Colon (tissue), 2 donors: ENCODE results near the gene NCOA3.
"Not testable (repeated sequence)": the region's sequence is repeated elsewhere in the genome, so short reads cannot be mapped to it uniquely, and the experiment has no call there.

ENCODE experiments used
- FAIRE-seq: peaks from 2 replicates; lab custom pipeline; 2012; peaks lifted over from hg19 to GRCh38; lab: Jason Lieb, UNC
- donor health status: control.
- donor health status: control.

The NCOA3 gene

DNA sequence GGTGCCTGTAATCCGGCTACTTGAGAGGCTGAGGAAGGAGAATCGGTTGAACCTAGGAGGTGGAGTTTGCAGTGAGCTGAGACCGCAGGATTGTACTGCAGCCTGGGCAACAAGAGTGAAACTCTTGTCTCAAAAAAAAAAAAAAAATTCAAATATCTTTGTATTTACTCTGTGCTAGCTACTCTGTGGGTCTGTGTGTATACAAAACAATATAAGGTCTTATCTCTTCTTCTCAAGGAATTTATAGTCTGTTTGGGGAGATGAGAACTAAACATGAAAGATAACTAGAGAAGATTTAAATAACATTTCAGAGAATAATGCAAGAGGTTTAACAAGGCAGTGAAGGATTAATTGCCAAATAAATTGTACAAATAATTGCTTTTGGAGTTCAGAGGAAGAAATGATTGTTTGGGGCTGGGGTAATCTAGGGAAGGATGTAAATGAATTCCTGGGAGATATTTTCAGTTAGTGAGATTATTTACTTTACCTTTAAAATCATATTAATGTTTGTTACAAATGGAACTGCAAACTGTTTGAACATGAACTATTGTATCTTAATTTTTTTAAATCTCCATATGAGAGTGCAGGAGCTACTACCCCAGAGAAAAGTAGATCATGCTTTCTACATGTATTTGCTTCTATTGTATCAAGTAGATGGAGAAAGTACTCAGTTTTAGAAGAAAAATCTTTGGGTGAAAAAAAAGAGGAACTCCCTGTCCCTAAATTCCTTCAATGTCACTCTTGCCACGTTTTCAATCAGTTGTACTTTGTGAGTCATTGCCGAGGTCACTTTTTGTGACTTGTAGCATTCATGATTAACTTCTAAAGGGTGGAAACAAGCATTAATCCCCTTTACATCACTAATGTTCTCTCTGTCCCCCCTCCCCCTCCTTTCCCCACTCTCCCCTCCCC lies 39.0 kb downstream of the NCOA3 start:
- FAIRE-seq: no peak

DNA sequence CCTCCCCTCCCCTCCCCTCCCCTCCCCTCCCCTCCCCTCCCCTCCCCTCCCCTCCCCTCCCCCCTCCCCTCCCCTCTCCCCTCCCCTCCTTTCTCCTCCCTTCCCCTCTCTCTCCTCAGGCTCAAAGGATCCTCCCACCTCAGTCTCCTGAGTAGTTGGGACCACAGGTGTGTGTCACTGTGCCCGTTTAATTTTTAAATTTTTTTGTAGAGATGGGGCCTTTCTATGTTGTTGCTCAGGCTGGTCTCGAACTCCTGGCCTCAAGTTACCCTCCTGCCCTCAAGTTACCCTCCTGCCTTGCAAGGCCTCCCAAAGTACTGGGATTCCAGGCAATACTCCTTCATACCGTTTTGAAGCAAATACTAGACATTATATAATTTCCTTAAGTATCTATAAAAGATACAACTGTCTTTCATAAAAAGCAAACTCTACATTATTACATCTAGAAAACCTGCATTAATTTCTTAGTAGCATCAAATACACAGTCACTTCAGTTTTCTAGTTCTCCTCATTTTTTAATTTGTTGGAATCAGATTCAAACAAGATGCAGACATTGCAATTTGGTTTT lies 39.8 kb downstream of the NCOA3 start:
- FAIRE-seq: no peak

DNA sequence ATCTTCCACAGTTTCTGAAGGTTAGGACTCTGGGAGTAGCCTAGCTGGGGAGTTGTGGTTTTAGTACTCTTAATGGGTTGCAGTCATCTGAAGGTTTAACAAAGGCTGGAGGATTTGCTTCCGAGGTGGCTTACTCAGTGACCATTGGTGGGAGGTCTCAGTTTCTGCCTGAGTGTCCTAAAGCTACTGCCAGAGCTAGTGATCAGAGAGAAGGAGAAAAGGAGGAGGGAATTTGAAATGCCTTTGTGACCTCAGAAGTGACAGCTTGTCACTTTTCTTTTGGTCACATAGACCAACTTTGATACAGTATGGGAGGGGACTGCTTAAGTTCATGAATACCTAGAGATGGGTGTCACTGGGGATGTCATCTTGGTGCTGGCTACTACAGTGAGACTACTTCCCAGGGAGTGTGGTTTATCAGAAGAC lies 41.3 kb downstream of the NCOA3 start:
- no peak for FAIRE-seq

DNA sequence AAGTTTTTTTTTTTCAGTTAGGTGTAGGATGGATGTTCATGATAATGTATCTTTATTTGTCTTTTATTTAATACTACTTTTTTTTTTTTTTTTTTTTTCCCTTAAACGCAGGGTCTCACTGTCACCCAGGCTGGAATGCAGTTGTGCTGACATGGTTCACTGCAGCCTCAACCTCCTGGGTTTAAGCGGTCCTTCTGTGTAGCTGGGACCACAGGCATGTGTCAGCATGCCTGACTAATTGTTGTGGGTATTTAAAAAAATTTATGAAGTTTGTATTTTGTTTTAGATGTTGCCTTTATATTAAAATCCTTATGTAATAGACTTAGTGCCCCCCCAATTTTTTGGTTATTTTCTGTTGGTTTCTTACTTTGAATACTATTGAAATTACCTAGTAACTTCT lies 42.6 kb downstream of the NCOA3 start:
- no peak for FAIRE-seq

DNA sequence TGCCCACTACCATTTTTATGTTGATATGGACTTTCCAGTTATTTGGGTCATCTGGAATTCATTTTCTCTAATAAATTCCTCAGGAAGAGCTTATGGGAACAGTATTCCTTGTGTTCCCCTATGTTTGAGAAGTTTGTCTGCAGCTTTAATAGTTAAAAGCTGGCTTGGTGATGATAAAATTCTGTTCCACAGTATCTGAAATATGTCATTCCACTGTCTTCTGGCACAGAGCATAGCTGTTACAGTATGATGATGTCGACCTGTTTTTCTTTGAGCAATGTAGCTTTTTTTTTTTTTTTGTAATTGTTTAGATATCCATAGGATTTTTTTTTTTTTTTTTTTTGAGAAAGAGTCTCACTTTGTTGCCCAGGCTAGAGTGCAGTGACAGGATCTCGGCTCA lies 43.2 kb downstream of the NCOA3 start:
- FAIRE-seq: no peak

DNA sequence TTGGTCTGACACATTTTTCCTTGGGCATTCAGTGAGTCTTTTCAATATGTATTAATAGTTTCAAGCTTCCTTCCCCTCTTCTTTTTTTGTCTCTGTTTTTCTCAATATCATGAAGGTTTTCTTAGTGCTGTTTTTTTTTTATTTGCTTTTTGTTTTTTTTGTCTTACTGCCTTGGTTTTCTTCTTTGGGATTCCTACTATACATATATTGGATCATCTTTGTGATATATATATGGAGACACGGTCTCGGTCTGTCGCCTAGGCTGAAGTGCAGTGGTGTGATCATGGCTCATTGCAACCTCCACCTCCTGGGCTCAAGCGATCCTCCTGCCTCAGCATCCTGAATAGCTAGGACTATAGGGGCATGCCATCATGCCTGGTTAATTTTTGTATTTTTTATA lies 43.8 kb downstream of the NCOA3 start:
- FAIRE-seq: no peak

DNA sequence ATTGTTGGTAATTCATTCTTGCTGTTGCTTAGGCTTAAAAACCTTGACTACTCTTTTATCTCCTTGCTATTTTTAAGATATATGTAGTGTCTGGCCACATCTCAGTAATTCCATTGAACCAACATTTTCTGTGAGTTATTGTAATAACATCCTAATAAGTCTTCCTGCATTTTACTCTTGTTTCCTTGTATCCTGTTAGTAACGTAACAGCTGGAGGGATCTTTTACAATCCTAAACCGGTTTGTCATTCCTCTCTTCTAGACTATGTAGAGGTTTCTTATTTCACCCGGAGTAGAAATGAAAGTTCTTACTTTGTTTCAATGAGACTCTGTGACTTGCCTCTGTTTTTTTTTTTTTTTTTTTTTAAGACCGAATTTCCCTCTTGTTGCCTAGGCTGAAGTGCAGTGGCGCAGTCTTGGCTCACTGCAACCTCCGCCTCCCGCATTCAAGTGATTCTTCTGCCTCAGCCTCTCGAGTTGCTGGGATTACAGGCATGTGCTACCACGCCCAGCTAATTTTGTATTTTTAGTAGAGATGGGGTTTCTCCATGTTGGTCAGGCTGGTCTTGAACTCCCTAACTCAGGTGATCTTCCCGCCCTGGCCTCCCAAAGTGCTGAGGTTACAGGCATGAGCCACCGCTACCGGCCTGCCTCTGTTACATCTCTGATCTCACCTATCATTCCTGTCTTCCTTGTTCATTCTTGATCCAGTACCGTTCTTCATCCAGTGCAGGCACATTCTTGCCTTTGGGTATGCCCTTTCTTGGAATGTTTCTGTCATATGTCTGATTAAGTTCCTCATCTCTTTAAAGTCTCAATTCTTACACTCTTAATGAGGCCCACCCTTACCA lies 44.7 kb downstream of the NCOA3 start:
- no peak for FAIRE-seq

DNA sequence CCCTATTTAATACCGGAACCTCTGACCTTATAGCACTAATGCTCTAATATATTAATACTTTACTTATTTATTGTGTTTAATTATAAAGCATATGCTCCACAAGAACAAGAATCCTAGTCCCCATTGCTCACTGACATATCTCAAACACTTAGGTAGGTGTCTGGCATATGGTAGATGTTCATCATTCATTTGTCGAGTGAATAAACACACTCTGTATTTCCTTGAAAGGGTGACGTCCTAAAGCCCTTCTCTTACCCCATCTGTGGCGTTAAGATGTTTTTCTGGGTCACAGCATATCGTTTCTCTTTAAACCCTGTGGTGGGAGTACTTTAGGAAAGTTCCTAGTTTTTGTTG lies 45.3 kb downstream of the NCOA3 start:
- no peak for FAIRE-seq

DNA sequence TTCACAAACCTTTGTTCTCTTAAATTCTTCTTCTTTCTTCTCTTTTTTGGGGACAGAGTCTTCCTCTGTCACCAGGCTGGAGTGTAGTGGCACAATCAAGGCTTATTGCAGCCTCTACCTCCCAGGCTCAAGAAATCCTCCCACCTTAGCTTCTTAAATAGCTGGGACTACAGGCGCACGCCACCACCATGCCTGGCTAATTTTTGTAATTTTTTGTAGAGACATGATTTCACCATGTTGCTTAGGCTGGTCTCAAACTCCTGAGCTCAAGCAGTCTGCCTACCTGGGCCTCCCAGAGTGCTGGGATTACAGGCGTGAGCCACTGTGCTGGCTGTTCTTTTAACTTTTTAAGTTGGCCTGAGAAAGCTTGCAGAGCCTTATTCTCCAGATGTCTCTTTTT lies 48.0 kb downstream of the NCOA3 start:
- no peak for FAIRE-seq

DNA sequence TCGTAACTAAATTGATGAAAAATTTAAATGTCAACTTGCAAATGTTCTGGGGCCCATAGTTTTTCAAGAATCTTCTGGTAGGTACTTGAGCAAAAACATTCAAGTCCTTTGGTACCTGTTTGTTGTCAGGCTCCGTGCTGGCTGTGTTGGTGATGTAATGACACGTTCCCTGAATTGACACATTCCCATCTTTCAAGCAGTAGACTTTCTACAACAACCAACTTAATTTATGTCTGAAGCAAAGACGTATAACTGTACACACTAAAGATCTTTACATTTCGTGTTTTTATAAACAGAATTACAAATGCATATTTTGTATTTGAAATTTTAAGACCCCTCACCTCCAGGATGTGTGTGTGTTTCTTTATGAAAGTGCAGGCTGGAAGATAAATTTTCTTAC lies 49.5 kb downstream of the NCOA3 start:
- no peak for FAIRE-seq

DNA sequence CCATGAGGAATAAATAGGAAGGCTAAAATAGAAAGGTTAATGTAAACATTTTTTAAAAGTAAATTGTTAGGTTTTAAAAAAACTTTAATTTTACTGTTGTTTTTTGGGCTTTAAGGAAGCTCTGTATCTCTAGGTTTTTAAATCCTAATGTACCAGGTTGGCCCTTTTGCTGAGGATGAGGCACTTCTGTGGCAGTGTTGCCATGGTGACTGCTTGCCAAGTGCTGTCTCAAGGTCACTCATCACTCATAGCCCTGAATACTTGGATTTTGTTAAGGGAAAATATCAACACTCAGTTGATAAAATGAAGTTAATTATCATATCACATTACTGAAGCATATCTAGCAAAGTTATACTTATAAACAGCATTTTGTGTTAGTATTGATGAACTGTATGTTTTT lies 50.2 kb downstream of the NCOA3 start:
- FAIRE-seq: no peak

DNA sequence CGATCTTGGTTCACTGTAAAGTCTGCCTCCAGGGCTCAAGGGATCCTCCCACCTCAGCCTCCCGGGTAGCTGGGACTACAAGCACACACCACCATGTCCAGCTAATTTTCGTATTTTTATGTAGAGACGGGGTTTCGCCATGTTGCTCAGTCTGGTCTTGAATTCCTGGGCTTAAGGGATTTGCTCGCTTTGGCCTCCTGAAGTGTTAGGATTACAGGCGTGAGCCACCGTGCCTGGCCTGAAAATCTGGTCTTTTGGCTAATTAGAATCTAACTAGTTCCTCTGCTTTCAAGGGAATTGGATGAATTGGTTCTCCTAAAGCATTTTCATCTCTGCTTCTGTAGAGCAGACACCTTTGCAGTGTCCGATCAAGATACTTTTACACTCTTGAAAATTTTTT lies 51.3 kb downstream of the NCOA3 start:
- no peak for FAIRE-seq

DNA sequence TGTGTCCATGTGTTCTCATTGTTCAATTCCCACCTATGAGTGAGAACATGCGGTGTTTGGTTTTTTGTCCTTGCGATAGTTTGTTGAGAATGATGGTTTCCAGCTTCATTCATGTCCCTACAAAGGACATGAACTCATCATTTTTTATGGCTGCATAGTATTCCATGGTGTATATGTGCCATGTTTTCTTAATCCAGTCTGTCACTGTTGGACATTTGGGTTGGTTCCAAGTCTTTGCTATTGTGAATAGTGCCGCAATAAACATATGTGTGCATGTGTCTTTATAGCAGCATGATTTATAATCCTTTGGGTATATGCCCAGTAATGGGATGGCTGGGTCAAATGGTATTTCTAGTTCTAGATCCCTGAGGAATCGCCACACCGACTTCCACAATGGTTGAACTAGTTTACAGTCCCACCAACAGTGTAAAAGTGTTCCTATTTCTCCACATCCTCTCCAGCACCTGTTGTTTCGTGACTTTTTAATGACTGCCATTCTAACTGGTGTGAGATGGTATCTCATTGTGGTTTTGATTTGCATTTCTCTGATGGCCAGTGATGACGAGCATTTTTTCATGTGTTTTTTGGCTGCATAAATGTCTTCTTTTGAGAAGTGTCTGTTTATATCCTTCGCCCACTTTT lies 52.0 kb downstream of the NCOA3 start:
- not testable (repeated sequence) for FAIRE-seq

DNA sequence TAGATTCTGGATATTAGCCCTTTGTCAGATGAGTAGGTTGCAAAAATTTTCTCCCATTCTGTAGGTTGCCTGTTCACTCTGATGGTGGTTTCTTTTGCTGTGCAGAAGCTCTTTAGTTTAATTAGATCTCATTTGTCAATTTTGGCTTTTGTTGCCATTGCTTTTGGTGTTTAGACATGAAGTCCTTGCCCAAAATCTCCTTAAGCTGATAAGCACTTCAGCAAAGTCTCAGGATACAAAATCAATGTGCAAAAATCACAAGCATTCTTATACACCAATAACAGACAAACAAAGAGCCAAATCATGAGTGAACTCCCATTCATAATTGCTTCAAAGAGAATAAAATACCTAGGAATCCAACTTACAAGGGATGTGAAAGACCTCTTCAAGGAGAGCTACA lies 52.6 kb downstream of the NCOA3 start:
- not testable (repeated sequence) for FAIRE-seq

DNA sequence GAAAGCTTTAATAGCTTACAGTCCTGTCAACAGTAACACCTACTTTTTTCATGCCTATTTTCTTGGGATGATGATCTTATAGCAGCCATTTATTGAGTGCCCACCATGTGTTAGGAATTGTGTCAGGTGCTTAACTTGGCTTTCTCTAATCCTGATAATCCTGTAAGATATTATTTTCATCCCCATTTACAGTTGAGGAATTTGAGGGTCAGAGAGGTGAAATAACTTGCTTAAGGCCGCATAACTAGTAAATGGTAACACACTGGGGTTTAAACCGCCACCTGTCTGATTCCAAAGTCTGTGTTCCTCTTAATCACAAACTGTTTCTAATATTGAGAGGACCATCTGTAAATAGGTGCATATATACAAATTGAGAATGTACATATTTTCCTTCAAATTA lies 55.5 kb downstream of the NCOA3 start:
- FAIRE-seq: no peak

DNA sequence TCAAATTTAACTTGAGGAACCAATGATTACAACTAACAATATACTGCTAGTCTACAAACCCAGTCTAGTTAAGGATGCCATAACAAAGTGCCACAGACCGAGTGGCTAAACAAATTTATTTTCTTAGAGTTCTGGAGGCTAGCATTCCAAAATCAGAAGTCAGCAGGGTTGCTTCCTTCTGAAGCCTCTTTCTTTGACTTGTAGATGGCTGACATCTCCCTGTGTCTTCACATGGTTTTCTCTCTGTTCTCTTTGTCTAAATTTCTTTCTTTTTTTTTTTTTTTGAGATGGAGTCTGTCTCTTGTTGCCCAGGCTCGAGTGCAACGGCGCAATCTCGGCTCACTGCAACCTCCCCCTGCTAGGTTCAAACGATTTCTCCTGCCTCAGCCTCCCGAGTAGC lies 56.1 kb downstream of the NCOA3 start:
- FAIRE-seq: no peak

DNA sequence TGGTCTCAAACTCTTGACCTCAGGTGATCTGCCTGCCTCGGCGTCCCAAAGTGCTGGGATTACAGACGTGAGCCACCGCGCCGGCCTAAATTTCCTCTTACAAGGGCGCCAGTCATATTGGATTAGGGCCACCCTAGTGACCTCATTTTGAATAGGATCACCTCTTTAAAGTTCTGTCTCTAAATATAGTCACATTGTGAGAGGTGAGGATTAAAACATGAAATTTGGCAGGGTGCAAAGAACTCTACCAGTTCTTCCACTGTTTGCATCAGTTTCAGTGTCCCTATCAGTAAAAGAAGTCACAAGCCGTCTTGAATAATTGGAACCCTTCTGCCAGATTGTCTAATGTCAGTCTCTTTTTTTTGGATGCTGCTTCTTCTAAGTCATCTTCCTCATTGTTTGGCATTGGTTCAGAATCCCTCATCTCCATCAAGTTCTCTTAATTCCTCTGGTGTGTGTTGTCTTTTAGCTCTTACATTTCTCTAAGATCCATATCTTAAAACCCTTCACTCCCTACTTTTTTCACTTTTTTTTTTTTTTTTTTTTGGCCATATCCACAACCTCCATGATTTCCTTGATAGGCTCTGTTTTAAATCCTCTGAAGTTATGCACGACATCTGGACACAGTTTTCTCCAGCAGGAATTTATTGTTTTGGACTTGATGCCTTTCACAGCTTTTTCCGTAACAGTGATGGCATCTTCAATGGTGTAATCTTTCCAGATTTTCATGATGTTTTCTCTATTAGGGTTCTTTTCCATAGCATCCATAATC lies 56.8 kb downstream of the NCOA3 start:
- FAIRE-seq: no peak

DNA sequence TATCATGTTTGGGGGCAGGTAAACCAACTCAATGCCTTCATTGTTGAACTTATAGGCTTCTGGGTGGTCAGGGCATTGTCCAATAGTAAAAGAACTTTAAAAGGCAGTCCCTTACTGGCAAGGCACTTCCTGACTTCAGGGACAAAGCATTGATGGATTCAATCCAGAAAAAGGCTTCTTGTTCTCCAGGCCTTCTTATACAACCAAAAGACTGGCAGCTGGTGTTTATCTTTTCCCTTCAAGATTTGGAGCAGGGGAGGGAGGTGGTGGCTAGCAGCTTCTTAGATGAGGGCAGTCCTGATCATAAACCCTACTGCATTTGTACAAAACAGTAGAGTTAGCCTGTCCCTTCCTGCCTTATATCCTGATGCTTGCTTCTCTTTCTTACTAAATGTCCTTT lies 57.5 kb downstream of the NCOA3 start:
- FAIRE-seq: no peak

DNA sequence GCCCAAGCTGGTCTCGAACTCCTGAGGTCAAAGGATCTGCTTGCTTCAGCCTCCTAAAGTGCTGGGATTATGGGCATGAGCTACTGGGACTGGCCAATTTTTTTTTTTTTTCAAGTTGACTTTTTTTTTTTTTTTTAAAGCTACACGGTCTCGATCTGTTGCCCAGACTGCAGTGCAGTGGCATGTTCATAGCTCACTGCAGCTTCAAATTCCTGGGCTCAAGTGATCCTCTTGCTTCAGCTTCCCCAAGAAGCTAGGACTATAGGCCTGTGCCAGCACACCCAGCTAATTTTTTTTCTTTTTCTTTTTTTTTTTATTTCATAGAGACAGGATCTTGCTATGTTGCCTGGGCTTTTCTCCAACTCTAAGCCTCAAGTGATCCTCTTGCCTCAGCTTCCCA lies 59.5 kb downstream of the NCOA3 start:
- FAIRE-seq: no peak

DNA sequence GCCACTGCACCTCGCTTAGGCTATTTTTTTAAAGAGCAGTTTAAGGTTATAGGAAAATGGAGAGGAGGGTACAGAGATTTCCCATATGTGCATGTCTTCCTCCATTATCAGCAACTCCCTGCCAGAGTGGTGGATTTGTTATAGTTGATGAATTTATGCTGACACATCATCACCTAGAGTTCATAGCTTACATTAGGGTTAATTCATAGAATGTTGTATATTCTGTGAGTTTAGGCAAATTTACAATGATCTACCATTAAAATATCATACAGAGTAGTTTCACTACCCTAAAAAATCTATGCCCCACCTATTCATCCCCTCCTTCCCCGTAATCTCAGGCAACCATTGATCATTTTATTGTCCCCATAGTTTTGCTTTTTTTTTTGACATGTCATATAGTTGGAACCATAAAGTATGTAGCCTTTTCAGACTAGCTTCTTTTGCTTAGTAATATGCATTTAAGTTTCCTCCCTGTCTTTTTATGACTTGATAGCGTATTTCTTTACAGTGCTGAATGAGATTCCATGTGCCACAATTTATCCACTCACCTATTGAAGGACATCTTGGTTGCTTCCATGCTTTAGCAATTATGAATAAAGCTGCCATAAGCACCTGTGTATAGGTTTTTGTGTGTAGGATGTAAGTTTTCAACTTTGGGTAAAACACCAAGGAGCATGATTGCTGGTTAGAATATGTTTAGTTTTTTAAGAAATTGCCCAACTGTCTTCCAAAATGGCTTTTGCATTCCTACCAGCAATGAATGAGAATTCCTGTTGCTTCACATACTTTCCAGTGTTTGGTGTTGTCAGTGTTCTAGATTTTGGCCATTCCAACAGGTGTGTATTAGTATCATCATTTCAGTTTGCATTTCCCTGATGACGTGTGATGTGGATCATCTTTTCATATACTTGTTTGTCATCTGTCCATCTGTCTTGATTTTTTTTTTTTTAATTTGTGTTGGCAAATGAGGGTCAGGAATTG lies 60.2 kb downstream of the NCOA3 start:
- no peak for FAIRE-seq

DNA sequence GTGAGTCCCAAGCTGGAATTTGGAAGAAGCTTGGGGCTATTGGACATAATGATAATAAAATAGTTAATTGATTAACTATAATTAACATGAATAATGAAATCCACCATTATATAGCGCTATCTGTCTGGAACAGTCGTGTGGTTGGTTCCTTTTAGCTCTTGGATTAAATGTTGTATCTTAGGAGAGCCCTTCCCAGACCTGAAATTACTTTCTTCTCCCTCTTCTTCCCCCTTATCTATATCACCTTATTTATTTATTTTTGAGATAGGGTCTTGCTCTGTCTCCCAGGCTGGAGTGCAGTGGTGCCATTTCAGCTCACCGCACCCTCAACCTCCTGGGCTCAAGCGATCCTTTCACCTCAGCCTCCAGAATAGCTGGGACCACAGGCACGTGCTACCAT lies 64.6 kb downstream of the NCOA3 start:
- no peak for FAIRE-seq
